Stimulated activated CD8-positive, alpha-beta memory T cell treated with anti-CD3 and anti-CD28 coated beads, Interleukin-4, amount 100 ng/mL, for 4 hours (primary cell): ENCODE results near the gene PRR23E.

ENCODE experiments used
- DNase-seq, 2 donors: peaks; one replicate each; pipeline ENCODE4 v3.0.0-alpha.2; 2020; ENCODE audit warnings: low read depth in 2 of 2, low spot score in 1 of 2

Gene PRR23E

GRCh38 chr3:127183931-127184869, 8.7 kb upstream of the PRR23E start:
- no peak for DNase-seq

- no peak for DNase-seq
These were observed 8.1 kb upstream of the PRR23E start for GRCh38 chr3:127184870-127185216.

- DNase-seq, result no peak
These were observed 7.7 kb upstream of the PRR23E start for GRCh38 chr3:127185268-127185667.

- no peak for DNase-seq
These were observed 6.8 kb upstream of the PRR23E start for GRCh38 chr3:127185962-127186674.

- no peak for DNase-seq
These were observed 5.6 kb upstream of the PRR23E start for GRCh38 chr3:127187316-127187715.

GRCh38 chr3:127193341-127193740, 410 bp downstream of the PRR23E start:
- DNase-seq, result no peak

GRCh38 chr3:127193775-127194174, 844 bp downstream of the PRR23E start:
- no peak for DNase-seq

GRCh38 chr3:127194601-127195187, 1.8 kb downstream of the PRR23E start:
- DNase-seq, result no peak

GRCh38 chr3:127195417-127195816, 2.5 kb downstream of the PRR23E start:
- no peak for DNase-seq

GRCh38 chr3:127196002-127196401, 3.1 kb downstream of the PRR23E start:
- DNase-seq, result no peak

GRCh38 chr3:127196466-127197299, 3.8 kb downstream of the PRR23E start:
- DNase-seq, result no peak

GRCh38 chr3:127197300-127198189, 4.6 kb downstream of the PRR23E start:
- no peak for DNase-seq

GRCh38 chr3:127200086-127200691, 7.3 kb downstream of the PRR23E start:
- no peak for DNase-seq

GRCh38 chr3:127203024-127203423, 10.1 kb downstream of the PRR23E start:
- no peak for DNase-seq

GRCh38 chr3:127204841-127205582, 12.1 kb downstream of the PRR23E start:
- DNase-seq, result no peak

- no peak for DNase-seq
These were observed 13.2 kb downstream of the PRR23E start for GRCh38 chr3:127206154-127206553.

GRCh38 chr3:127206611-127207516, 13.9 kb downstream of the PRR23E start:
- no peak for DNase-seq
